Lung (tissue), 12 donors: Measurements from ENCODE around the gene ALDH1A3. TPM values are rescaled to one million over a fixed set of nuclear protein-coding genes. Genes with fewer than 3 reads are reported as not detected.

Experiments used
- ATAC-seq: fragments of 200-7000 bp; cut with Tn5 transposase; one replicate; pipeline ENCODE4 v1.9.1; 2020; ENCODE audit warnings: moderate number of reproducible peaks; ENCODE audit not compliant: insufficient read depth, low FRiP score
- DNase-seq, 3 donors: peaks; one replicate each; pipeline ENCODE4 v3.0.0-alpha.2; 2013 to 2017
- H3K27ac ChIP-seq, 2 donors: one replicate each; pipeline ENCODE4 v1.5.1; 2013; ENCODE audit warnings: mild to moderate bottlenecking in 2 of 2, moderate library complexity in 2 of 2, control low read depth in 1 of 2, inconsistent platforms in 1 of 2, low read depth in 1 of 2, low read length in 1 of 2
- H3K27me3 ChIP-seq, 3 donors: one replicate each; pipeline ENCODE4 v1.5.1; 2013; ENCODE audit warnings: low read length in 2 of 3; ENCODE audit not compliant: control insufficient read depth in 3 of 3, insufficient read depth in 3 of 3
- H3K36me3 ChIP-seq, 4 donors: one replicate each; pipeline ENCODE4 v1.5.1; 2013; ENCODE audit warnings: low read length in 4 of 4, mild to moderate bottlenecking in 1 of 4, moderate library complexity in 1 of 4; ENCODE audit not compliant: control insufficient read depth in 4 of 4, insufficient read depth in 4 of 4
- H3K4me1 ChIP-seq, 5 donors: one replicate each; pipeline ENCODE4 v1.5.1; 2013; ENCODE audit warnings: low read length in 5 of 5, mild to moderate bottlenecking in 2 of 5, moderate library complexity in 1 of 5; ENCODE audit not compliant: control insufficient read depth in 5 of 5, insufficient read depth in 5 of 5
- H3K4me3 ChIP-seq: one replicate; pipeline ENCODE4 v1.5.1; 2013; ENCODE audit warnings: mild to moderate bottlenecking, control low read depth, moderate library complexity
- H3K9ac ChIP-seq, 2 donors: one replicate each; pipeline ENCODE4 v1.5.1; 2013; ENCODE audit warnings: low read length in 2 of 2, control low read depth in 1 of 2; ENCODE audit not compliant: insufficient read depth in 1 of 2
- H3K9me3 ChIP-seq, 4 donors: one replicate each; pipeline ENCODE4 v1.5.1; 2013; ENCODE audit warnings: low read length in 3 of 4, mild to moderate bottlenecking in 1 of 4, moderate library complexity in 1 of 4; ENCODE audit not compliant: control insufficient read depth in 4 of 4, insufficient read depth in 3 of 4
- WGBS, 2 donors: extraction: QIAGEN DNeasy Blood & Tissue Kit; methylation state at CpG; one replicate each; pipeline ENCODE4 v1.1.7; 2013; 5-methylcytosine and 5-hydroxymethylcytosine counted together
- polyA plus RNA-seq, 2 donors: library from polyadenylated mRNA; stranded (reverse); fragments of 200-250 nt; gene quantifications; one replicate each; pipeline ENCODE4 v1.2.1, GENCODE V29; 2013
- total RNA-seq, 2 donors: library from RNA; depleted of rRNA in 1 of 2; stranded (reverse); fragments of >200 nt in 1 of 2; gene quantifications; one replicate each; pipeline ENCODE4 v1.2.1, GENCODE V29; 2014 to 2021
- TF ChIP-seq, protein P1 (sequence below): IDR thresholded peaks from 2 replicates; pipeline ENCODE4 v1.5.1; 2012; ENCODE audit warnings: mild to moderate bottlenecking; ENCODE audit errors: control extremely low read depth, extremely low read depth
- donor health status: control.
- donor health status: control.
- donor health status: Bipolar disorder and iron deficiency.
- donor health status: healthy.
- donor health status: DM: yes; HTN: yes; CAD: no.

Gene ALDH1A3
- total and polyA plus RNA-seq, 4 donors: 3.0 to 18.7 (median 14.8) TPM

- Histone ChIP-seq H3K9ac (no peak overlapping the region), H3K4me3 (no peak overlapping the region), H3K4me1 (peaks cover 0 to 6% (median 0%) of the 10 kb centered on the region in 5 donors), H3K36me3 (no peaks in the 10 kb centered on the region), H3K27me3 (no peaks in the 10 kb centered on the region), H3K27ac (peak overlapping the region in 1 of 2 donors; percentile 55), H3K9me3 (peaks cover 0 to 6% (median 2%) of the 10 kb centered on the region in 4 donors)
- WGBS, 2 donors: 69 to 77% methylated on average over 2 of the region's 2 CpGs
- no peak for DNase-seq
- TF ChIP-seq, protein P1, sequence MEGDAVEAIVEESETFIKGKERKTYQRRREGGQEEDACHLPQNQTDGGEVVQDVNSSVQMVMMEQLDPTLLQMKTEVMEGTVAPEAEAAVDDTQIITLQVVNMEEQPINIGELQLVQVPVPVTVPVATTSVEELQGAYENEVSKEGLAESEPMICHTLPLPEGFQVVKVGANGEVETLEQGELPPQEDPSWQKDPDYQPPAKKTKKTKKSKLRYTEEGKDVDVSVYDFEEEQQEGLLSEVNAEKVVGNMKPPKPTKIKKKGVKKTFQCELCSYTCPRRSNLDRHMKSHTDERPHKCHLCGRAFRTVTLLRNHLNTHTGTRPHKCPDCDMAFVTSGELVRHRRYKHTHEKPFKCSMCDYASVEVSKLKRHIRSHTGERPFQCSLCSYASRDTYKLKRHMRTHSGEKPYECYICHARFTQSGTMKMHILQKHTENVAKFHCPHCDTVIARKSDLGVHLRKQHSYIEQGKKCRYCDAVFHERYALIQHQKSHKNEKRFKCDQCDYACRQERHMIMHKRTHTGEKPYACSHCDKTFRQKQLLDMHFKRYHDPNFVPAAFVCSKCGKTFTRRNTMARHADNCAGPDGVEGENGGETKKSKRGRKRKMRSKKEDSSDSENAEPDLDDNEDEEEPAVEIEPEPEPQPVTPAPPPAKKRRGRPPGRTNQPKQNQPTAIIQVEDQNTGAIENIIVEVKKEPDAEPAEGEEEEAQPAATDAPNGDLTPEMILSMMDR: no peak
- ATAC-seq: no peak
These were observed 61.2 kb downstream of the ALDH1A3 start for GRCh38 chr15:100940767-100941379.

DNA sequence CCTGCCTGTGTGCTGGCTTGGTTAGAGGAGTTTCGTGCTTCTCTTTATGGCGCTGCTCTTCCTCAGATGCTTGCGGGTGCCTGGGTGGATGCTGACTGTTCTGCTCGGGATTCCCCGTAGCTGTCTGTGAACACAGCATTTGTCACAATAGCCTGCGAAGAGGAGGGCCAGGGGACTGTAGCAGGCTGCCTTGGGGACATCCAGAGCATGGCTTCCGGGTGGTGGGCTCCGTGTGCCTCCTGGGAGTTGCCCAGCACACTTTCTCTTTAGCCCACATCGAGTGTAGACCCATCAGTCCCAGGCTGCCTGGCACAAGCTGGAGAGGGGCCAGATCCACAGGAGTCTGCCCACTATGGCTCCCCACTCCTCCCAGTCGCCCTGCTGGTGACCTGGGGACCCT, 61.9 kb downstream of the ALDH1A3 start:
- DNase-seq (no peak), ATAC-seq (no peak)
- Histone ChIP-seq H3K27me3 (no peaks in the 10 kb centered on the region), H3K4me1 (peaks cover 0 to 6% (median 0%) of the 10 kb centered on the region in 5 donors), H3K9ac (no peak overlapping the region), H3K27ac (peak overlapping the region in 1 of 2 donors; percentile 55), H3K4me3 (no peak overlapping the region), H3K9me3 (peaks cover 0 to 4% (median under 1%) of the 10 kb centered on the region in 4 donors), H3K36me3 (no peaks in the 10 kb centered on the region)
- TF ChIP-seq, protein P1: no peak
- 75 to 76% methylated on average over 10 of the region's 10 CpGs for WGBS, 2 donors

DNA sequence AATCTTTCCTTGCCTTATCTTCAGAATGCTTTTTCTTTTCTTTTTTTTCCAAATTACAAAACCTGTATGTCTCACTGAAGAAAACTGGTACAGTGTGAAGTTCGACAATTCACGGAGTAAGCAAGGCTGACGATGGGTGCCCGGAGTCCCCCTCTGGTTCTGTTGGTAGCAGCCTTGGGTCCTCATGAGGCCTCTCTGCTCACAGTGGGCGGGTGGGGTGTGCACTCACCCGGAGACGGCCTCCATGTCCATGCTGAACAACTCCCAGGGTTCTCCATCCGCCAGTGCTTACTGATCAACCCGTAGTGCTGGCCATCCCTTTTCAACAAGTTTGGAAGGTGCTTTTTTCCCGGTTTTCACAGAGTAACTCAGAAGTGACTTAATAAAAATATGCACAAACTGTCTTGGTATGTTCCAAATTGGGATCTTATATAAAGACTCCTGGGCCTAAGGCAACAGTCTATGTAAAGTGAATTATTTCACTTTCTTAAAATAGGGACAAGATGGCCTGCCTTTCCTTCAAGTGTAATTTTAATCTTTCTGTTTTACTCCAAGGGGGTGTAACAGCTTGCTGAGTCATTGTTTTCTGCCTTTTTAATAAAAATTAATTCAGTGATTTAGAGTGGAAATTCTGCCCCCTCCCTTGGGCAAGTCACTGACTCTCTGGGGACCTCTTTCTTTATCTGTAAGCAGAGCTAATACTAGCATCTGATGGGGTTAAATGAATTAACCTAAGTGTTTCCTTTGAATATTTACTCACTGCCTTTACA, 63.2 kb downstream of the ALDH1A3 start:
- Histone ChIP-seq H3K27me3 (no peaks in the 10 kb centered on the region), H3K4me1 (peaks cover 0 to 6% (median 0%) of the 10 kb centered on the region in 5 donors), H3K9me3 (peaks cover 0 to 4% (median 0%) of the 10 kb centered on the region in 4 donors), H3K27ac (no peak overlapping the region), H3K9ac (no peak overlapping the region), H3K4me3 (no peak overlapping the region), H3K36me3 (no peaks in the 10 kb centered on the region)
- TF ChIP-seq, protein P1: no peak
- DNase-seq (no peak), ATAC-seq (no peak)
- 90 to 97% methylated on average over 10 of the region's 10 CpGs for WGBS, 2 donors
